NK-92 (cell line): ENCODE measurements around the gene TSHR.

Experiments used
- DNase-seq: peaks from one replicate; lab custom pipeline; 2025; ENCODE audit not compliant: unreplicated experiment; lab: John Stamatoyannopoulos, UW

TSHR gene

DNA sequence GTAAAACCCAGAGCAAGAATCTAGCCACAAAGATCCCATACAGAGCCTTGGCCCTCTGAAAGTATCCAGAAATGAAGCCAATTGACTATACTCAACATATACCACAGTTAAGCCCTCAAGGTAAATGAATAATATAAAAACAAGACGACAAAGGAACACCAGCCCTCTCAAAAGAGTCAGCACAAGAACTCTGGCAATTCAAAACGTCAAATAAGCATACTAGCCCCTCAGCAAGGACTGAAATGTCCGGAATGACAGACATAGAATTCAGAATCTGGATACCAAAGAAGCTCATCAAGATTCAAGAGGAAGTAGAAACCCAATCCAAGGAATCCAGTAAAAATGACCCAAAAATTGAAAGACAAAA, 215.4 kb downstream of the TSHR start:
- DNase-seq: no peak

DNA sequence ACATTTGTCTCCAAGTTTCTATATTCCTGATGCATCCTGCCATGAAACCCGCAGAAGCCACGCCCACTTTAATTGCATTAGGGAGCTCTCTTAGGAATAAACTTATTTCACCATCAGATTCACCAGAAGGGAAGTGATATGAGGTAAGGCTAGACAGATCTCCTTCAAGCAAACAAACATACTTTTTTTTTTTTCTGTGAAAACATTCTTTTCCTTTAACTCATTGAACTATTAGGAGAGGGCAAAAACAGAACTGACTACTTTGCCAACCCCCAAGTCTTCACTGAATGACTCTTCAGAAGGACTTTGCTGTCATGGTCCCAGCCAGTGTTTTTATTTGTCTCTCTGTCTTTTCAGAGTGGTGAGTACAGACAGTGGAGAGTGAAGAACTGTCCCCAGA, 216.9 kb downstream of the TSHR start:
- no peak for DNase-seq

DNA sequence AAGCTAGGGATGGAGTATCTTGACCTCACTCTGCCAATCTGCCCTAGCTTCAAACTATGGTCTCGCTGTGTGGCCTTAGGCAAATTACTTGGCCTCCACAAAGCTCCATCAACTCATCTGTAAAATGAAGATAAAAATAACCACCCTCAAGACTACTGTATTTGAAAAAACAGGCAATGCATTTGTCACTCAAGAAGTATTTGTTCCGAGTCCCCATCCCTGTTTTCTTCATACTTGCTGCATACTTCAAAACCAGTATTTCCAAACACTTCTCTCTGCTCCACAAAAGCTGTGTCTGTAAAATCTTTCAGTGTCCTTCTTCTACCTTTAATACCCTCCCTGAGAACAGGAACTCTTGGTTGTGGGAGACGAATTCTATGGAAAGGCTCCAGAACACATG, 217.5 kb downstream of the TSHR start:
- DNase-seq: no peak

DNA sequence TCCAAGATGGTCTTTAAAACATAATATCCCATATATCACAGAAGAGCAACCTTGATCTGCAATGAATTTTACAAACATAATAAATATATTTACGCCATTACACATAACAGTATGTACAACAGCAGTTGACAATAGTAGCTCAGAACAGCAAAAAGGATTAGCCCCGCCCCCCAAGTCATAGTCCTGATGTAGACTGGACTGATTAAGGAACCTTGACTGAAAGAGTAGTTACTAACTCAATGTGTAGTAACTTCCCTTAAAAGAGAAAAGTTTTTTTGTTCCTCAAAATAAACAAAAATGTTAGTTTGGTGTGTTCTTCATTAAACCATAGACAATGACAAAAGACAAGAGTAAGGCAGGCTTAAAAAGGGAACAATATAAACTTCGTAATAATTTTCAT, 220.8 kb downstream of the TSHR start:
- DNase-seq: no peak

DNA sequence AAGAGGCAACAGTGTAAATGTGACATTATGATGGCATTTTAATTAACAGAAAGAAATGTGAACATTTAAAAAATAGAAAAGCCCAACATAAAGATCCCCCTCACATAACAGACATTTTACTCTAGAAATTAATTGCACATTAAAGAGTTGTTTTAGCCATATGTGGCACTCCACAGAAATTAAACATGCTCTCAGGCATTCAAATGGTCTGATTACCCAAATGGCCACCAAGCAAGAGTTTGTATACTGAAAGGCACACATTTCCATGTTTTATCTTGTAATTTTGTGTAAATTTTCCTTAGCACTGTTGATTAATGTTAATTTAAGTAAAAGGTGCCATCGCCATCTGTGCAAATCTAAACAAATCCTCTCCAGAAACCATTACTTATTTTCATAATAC, 221.8 kb downstream of the TSHR start:
- no peak for DNase-seq

DNA sequence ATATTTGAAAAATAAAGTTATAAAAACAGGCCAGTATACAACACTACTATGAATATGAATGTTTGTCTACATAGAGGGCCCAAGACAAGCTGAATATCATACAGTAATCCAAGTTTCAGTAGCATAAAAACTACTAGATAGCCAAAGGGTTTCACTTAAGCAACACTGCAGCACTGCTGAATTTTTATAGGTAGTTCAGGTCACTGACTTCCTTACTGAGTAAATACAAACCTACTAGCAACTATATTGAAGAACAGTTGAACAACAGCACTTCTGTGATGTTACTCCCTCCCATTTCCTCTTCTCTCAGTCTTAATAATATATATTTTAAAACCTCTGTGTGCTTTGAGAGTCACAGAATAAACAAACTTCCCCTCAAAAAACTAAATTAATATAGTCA, 222.6 kb downstream of the TSHR start:
- DNase-seq: no peak

DNA sequence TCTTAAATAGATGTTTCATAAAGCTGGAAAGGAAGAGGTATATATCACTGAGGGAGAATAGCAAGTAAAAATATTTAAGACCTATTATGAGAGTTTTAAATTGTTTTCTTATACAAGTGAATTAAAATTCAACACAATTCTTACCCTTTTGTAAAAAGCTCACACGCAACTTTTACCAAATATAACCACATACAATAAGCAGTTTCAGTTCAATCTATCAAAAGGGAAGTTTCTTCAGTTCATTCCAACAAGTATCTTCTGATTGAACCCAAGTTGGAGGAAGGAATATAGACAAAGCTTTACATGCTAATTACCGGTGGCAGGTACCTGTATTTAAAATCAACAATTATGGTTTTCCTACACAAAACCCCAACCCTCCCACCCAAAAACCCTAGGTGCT, 224.2 kb downstream of the TSHR start:
- DNase-seq: no peak

DNA sequence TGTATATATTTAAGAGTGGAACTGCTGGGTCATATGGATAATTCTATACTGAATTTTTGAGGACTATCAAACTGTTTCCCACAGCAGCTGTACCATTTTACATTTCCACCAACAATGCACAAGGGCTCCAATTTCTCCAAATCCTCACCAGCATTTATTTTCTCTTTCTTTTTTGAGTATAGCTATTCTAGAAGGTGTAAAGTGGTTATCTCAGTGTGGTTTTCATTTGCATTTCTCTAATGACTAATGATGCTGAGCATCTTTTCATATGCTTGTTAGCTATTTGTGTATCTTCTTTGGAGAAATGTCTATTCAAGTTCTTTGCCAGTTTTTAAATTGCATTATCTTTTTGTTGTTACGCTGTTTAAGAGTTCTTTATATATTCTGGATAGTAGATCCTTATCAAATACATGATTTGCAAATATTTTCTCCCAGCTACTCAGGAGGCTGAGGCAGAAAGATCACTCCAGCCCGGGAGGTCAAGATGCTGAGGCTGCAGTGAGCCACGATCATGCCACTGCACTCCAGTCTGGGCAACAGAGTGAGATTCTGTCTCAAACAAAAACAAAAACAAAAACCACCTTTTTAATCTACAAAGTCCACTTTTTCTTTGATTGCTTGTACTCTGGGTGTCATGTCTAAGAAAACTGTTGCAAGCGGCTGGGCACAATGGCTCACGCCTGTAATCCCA, 232.6 kb downstream of the TSHR start:
- no peak for DNase-seq

DNA sequence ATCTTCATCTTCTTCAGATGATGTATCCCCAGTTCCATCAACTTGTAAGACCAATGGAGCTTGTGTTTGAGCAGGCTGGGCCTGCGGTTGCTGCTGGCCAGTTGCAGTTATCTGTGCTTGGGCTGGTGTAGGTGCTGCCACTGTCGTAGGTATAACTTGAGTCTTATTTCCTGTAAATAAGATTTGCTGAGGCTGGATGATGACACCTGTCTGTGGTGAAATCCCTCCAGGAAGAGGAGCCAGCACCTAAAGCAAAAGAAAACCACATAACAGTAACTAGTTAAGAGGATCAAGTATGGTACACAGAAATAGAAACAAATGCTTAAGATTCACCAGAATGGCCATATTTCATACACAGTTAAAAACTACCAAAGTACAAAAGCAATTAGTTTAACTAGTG, 237.2 kb downstream of the TSHR start:
- no peak for DNase-seq

DNA sequence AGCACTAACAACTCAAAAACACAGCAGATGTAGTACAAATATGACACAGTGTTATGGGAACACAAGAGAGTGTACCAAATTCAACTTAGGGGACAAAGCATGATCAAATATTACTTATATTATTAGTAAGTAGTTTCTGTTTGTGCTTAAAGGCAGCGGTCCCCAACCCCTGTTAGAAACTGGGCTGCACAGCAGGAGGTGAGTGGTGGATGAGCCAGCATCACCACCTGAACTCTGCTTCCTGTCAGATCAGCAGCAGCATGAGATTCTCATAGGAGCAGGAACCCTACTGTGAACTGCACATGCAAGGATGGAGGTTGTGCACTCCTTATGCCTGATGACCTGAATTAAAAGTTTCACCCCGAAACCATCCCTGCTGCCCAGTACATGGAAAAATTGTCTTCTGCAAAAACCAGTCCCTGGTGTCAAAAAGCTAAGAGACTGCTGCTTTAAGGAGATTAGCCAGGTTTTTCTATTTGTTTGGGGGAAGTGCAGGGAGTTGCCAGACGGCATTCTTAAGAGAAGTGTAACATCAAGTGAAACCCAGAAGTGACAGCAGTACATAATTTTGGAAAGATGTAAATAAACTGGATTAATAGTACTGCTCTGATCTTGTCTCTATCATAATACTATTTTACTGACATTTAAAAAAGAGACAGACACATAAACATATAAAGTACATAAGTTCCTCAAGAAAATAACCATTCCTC, 238.7 kb downstream of the TSHR start:
- DNase-seq: no peak
